Subcutaneous adipose tissue (tissue), 4 donors: ENCODE results near the gene DSCAML1. TPM values are rescaled to one million over a fixed set of nuclear protein-coding genes. Genes with fewer than 3 reads are reported as not detected.

Experiments used
- CTCF ChIP-seq: fragments of 450-650 bp; IDR thresholded peaks from one replicate; pipeline ENCODE4 v1.5.1; 2016; ENCODE audit warnings: low read depth, mild to moderate bottlenecking, control low read depth, antibody characterized with exemption, moderate library complexity
- total RNA-seq, 4 donors: library from RNA; depleted of rRNA; stranded (reverse); fragments of >200 nt; gene quantifications; one replicate each; pipeline ENCODE4 v1.1.0, GENCODE V29; 2016

Gene DSCAML1
- total RNA-seq, 4 donors from 2014 or later = 0.22 to 0.82 (median 0.75) TPM; not detected in 1

DNA sequence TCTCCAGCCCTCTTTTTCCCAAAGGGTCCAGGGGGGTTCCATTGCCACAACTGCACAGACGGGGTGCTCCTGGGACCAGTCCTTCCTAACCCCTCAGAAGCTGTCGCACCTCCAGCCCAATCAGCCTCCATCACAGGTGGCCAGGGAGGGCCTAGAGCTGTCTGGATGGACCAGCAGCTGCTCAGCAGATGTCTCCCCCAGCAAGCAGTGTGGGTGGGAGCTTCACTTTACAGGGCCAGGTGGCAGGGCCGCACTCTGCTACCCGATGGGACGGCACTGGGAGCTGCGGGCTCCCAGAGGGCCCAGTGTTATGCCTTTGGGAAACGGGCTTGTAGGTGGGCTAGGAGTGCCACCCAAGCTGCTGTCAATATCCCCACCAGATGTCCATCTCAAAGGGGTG is 120.5 kb downstream of the DSCAML1 start:
- no peak for TF ChIP-seq CTCF

- TF ChIP-seq CTCF = no peak
These were observed 123.4 kb downstream of the DSCAML1 start for GRCh38 chr11:117673602-117674001.

DNA sequence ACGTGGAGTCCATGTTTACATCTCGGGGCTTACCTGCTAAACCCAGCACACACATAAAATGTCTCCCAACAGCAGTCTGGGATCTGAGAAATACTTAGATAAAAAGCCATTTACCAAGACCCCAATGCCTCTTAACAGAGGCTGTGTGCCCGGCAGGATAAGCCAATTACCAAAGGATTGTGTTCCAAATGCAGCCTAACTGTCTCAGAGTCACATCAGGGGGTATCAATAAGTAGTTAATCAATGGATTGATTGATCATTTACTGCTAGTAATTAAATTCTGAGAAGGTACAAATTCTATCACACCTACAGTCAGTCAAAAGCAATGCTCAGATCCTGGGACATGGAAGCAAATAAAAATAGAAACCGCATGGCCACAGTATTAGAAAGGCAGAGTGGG is 125.6 kb downstream of the DSCAML1 start:
- no peak for TF ChIP-seq CTCF

DNA sequence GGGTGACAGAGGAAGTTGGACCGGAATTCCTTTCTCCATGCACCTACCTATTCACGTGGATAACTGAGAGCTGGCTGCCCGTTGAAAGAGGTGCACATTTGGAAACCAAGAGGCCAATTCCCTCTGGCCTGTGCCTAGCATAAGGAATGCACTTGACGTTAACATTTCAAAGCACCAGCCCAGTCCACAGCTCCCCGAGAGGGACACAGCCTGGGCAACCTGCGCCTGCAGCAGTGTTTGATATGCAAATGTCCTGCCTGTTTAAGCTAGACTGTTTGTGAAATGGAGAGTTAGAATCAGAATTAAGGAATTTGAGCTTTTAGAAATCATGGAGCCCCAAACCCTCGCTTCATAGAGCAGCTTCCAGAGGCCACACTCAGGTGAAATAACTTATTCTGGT is 126.1 kb downstream of the DSCAML1 start:
- no peak for TF ChIP-seq CTCF

DNA sequence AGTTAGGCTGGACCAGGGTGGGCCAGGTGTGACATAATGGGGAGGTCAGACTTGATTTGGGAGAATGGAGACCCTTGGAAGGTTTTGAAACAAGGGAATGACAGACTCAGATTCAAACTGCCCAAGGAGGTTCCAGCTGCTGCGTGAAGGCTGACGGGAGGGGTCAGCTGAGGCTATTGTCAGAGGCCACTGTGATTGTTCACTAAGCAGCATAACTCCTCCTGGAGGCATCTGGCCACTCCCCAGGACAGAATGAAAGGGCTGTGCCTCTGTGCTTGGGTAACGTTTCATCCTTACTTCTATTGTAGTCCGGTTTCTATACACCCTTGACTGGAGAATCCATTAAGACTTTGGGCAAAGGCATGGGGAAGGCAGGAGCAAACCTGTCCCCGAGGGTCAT is 126.6 kb downstream of the DSCAML1 start:
- TF ChIP-seq CTCF = no peak

DNA sequence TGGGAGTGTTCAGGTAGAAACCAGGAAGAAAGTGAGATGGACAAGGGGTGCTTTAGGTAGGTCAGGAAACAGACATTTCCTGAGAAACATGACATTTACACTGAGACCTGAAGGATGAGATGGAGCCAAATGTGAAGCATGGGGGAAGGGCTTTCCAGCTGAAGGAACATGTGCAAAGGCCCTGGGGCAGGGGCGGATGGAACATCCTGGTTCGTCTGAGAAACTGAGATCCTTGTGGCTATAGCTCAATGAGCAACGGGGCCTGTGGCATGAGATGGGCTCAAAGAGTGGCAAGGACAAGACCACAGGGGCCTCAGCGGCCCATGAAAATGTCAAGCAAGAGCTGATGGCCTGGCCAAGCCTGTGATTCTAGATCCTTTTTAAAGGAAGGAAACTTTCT is 127.4 kb downstream of the DSCAML1 start:
- no peak for TF ChIP-seq CTCF

GRCh38 chr11:117669062-117669461 is 128.0 kb downstream of the DSCAML1 start:
- no peak for TF ChIP-seq CTCF
